SK-N-SH (cell line): ENCODE measurements around the gene RBBP5. TPM values are rescaled to one million over a fixed set of nuclear protein-coding genes. Genes with fewer than 3 reads are reported as not detected.

Experiments used
- CTCF ChIA-PET: fragments of 300-600, 350-600 bp; formaldehyde crosslinking; extraction: SDS; loops from one replicate; lab custom pipeline; 2021; lab: Yijun Ruan, JAX
- POLR2A ChIA-PET: fragments of 350-600 bp; sonication (Branson Sonifier 250); formaldehyde crosslinking; extraction: SDS; loops from one replicate; lab custom pipeline; 2020; ENCODE audit warnings: antibody characterized with exemption, inconsistent platforms; lab: Yijun Ruan, JAX
- DNase-seq: peaks from one replicate; pipeline ENCODE4 v3.0.0; 2012
- H2AFZ ChIP-seq: fragments of 200-600 bp; sonication (generic); 2 replicates; pipeline ENCODE4 v1.8.1; 2016; ENCODE audit warnings: antibody characterized with exemption, mild to moderate bottlenecking, low read depth
- H3F3A ChIP-seq: fragments of 200-600 bp; sonication (generic); replicated peaks from 2 replicates; pipeline ENCODE3; 2016; ENCODE audit warnings: antibody characterized with exemption, mild to moderate bottlenecking; ENCODE audit not compliant: insufficient read depth
- H3K27ac ChIP-seq, 2 experiments: fragments of 200-500 bp in 1 of 2; fragments of 200-600 bp in 1 of 2; sonication (Bioruptor generic) in 1 of 2; sonication (generic), shearing (Covaris generic) in 1 of 2; 2 replicates each; pipeline versions ENCODE4 v1.5.1 to v1.6.1; 2014 to 2016; ENCODE audit warnings: low read depth in 2 of 2, inconsistent platforms in 1 of 2, low read length in 1 of 2, mild to moderate bottlenecking in 1 of 2, mixed read lengths in 1 of 2
- H3K27me3 ChIP-seq: fragments of 200-600 bp; sonication (generic), shearing (Covaris generic); 2 replicates; pipeline ENCODE4 v1.6.1; 2016; ENCODE audit warnings: mixed run types; ENCODE audit not compliant: insufficient read depth
- H3K36me3 ChIP-seq, 2 experiments: fragments of 200-500 bp in 1 of 2; fragments of 200-600 bp in 1 of 2; sonication (Bioruptor generic) in 1 of 2; sonication (generic) in 1 of 2; replicated peaks in 1 of 2; 2 replicates each; pipeline versions ENCODE3 to v1.5.1; 2014 to 2016; ENCODE audit warnings: low read length in 1 of 2, mild to moderate bottlenecking in 1 of 2; ENCODE audit not compliant: insufficient read depth in 2 of 2, control insufficient read depth in 1 of 2
- H3K4me1 ChIP-seq, 2 experiments: fragments of 200-500 bp in 1 of 2; fragments of 200-600 bp in 1 of 2; sonication (Bioruptor generic) in 1 of 2; sonication (generic), shearing (Covaris generic) in 1 of 2; 2 replicates each; pipeline versions ENCODE4 v1.5.1 to v1.6.1; 2014 to 2016; ENCODE audit warnings: low read depth in 1 of 2, low read length in 1 of 2, mixed run types in 1 of 2; ENCODE audit not compliant: insufficient read depth in 2 of 2, control insufficient read depth in 1 of 2
- H3K4me2 ChIP-seq: fragments of 200-600 bp; sonication (generic), shearing (Covaris generic); 2 replicates; pipeline ENCODE4 v1.6.1; 2017; ENCODE audit warnings: mixed run types
- H3K4me3 ChIP-seq, 2 experiments: fragments of 200-500 bp in 1 of 2; fragments of 200-600 bp in 1 of 2; sonication (Bioruptor generic) in 1 of 2; sonication (generic), shearing (Covaris generic) in 1 of 2; 2 replicates each; pipeline versions ENCODE4 v1.5.1 to v1.8.1; 2014 to 2016; ENCODE audit warnings: low read depth in 2 of 2, inconsistent platforms in 1 of 2, low read length in 1 of 2, mild to moderate bottlenecking in 1 of 2, mixed read lengths in 1 of 2, moderate library complexity in 1 of 2
- H3K79me2 ChIP-seq: fragments of 200-600 bp; sonication (generic); 2 replicates; pipeline ENCODE4 v1.8.1; 2017; ENCODE audit warnings: mild to moderate bottlenecking; ENCODE audit not compliant: insufficient read depth
- H3K9ac ChIP-seq: fragments of 200-600 bp; sonication (generic); 2 replicates; pipeline ENCODE4 v1.6.1; 2017; ENCODE audit warnings: mixed run types
- H3K9me2 ChIP-seq: fragments of 200-600 bp; sonication (generic); 2 replicates; pipeline ENCODE4 v1.6.1; 2017; ENCODE audit warnings: mixed run types
- H3K9me3 ChIP-seq: fragments of 200-600 bp; sonication (generic); 2 replicates; pipeline ENCODE4 v1.6.1; 2017; ENCODE audit warnings: mixed run types, mild to moderate bottlenecking, moderate library complexity
- H4K20me1 ChIP-seq: fragments of 200-600 bp; sonication (generic); 2 replicates; pipeline ENCODE4 v1.6.1; 2017; ENCODE audit warnings: mild to moderate bottlenecking, mixed run types; ENCODE audit not compliant: insufficient read depth
- CHD2 ChIP-seq: fragments of 150-350 bp; IDR thresholded peaks from 2 replicates; pipeline ENCODE4 v1.6.1; 2018; ENCODE audit warnings: low read length; ENCODE audit not compliant: partially characterized antibody
- ELF1 ChIP-seq: IDR thresholded peaks from 2 replicates; pipeline ENCODE4 v1.4.0; 2012
- EP300 ChIP-seq, 2 experiments: IDR thresholded peaks; 2 replicates each; pipeline versions ENCODE4 v1.4.0 to v1.6.1; 2012; ENCODE audit warnings: borderline replicate concordance in 1 of 2, low read depth in 1 of 2, low read length in 1 of 2
- MEF2A ChIP-seq: IDR thresholded peaks from 2 replicates; pipeline ENCODE4 v1.4.0; 2012; ENCODE audit warnings: low read depth, borderline replicate concordance
- NRF1 ChIP-seq: IDR thresholded peaks from 2 replicates; pipeline ENCODE4 v1.6.1; 2012; ENCODE audit warnings: low read depth, mild to moderate bottlenecking, low read length
- RAD21 ChIP-seq: IDR thresholded peaks from 2 replicates; pipeline ENCODE4 v1.6.1; 2012; ENCODE audit warnings: mild to moderate bottlenecking, low read length
- REST ChIP-seq: IDR thresholded peaks from 2 replicates; pipeline ENCODE4 v1.6.1; 2012; ENCODE audit warnings: mild to moderate bottlenecking, low read depth, low read length, moderate library complexity
- SIN3A ChIP-seq: IDR thresholded peaks from 2 replicates; pipeline ENCODE4 v1.6.1; 2012; ENCODE audit warnings: low read depth, mild to moderate bottlenecking, low read length, moderate library complexity, borderline replicate concordance
- USF1 ChIP-seq: IDR thresholded peaks from 2 replicates; pipeline ENCODE4 v1.4.0; 2012; ENCODE audit warnings: low read depth, borderline replicate concordance
- YY1 ChIP-seq: IDR thresholded peaks from 2 replicates; pipeline ENCODE4 v1.4.0; 2012; ENCODE audit warnings: low read depth, mild to moderate bottlenecking
- WGBS: methylation state at CpG from one replicate; pipeline ENCODE4 v1.1.6; 2017; ENCODE audit warnings: low lambda C conversion rate; 5-methylcytosine and 5-hydroxymethylcytosine counted together
- polyA plus RNA-seq, 3 experiments: library from polyadenylated mRNA; depleted of rRNA; stranded (reverse); fragments of >200 nt; gene quantifications; 2 replicates each; pipeline ENCODE4 v1.2.3, GENCODE V29; 2012

RBBP5 gene
- polyA plus RNA-seq, 1 of the 3 experiments (the other 2 are of a cell fraction), result 5.7 TPM

GRCh38 chr1:205142102-205142469 lies 20.3 kb upstream of the RBBP5 start:
- H3F3A ChIP-seq, result peaks cover 14% of the 10 kb centered on the region
- 39% methylated on average over 2 of the region's 2 CpGs for WGBS
- POLR2A ChIA-PET, result no interaction called here

More at GRCh38 chr1:205142102-205142469, 20.3 kb upstream of the RBBP5 start:
- Histone ChIP-seq H3K9me2 (no peaks in the 10 kb centered on the region), H3K27ac (no peak overlapping the region), H3K9me3 (no peaks in the 10 kb centered on the region), H2AFZ (no peak overlapping the region), H3K4me1 (peaks cover 5 to 15% of the 10 kb centered on the region in 2 experiments), H3K9ac (no peak overlapping the region), H3K79me2 (no peaks in the 10 kb centered on the region), H3K27me3 (no peaks in the 10 kb centered on the region), H4K20me1 (no peaks in the 10 kb centered on the region), H3K36me3 (peaks cover 2 to 5% of the 10 kb centered on the region in 2 experiments), H3K4me2 (peak overlapping the region; percentile 52; the same call in 1 of the 2 replicates), H3K4me3 (no peak overlapping the region)
- CTCF ChIA-PET, result interaction anchor here (0.6 to 4.5 kb wide), 29 partner anchors 10 to 392 kb away, joined by 3 to 33 read pairs (median 5); partner anchors contain the start of gene RBBP5
- TF ChIP-seq NRF1, result no peak
- TF ChIP-seq REST, result no peak
- TF ChIP-seq SIN3A, result no peak
- TF ChIP-seq CHD2, result no peak
- no peak for TF ChIP-seq RAD21
- TF ChIP-seq ELF1, result no peak
- no peak for TF ChIP-seq USF1
- TF ChIP-seq EP300 (IDR thresholded peaks at IDR 0.05; ENCODE audit: borderline replicate concordance in 1 of 2, low read depth in 1 of 2, low read length in 1 of 2), result no peak
- no peak for TF ChIP-seq MEF2A
- no peak for TF ChIP-seq YY1
- no peak for DNase-seq
